Fibroblast of skin of scalp (primary cell): ENCODE data around the gene ARHGEF7.

Source experiments
- DNase-seq: peaks from one replicate; pipeline ENCODE4 v3.0.0-alpha.2; 2013

Gene ARHGEF7

DNA sequence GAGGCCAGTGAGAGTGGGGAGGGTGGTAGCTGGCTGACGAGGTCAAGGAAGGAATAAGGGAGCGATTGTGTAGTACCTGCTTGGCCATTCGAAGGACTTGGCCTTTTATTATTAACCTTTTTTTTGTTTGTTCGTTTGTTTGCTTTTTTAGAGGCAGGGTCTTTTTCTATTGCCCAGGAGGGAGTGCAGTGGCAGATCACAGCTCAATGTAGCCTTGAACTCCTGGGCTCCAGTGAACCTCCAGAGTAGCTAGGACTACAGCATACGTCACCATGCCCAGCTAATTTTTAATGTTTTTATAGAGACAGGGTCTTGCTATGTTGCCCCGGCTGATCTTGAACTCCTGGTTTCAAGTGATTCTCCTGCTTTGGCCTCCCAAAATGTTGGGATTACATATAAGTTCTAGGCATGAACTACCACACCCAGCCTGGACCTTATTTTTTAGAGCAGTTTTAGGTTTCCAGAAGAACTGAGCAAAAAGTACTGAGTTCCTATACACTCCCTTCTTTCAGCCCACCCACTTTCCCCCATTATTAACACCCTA lies 25.5 kb downstream of the ARHGEF7 start:
- no peak for DNase-seq

DNA sequence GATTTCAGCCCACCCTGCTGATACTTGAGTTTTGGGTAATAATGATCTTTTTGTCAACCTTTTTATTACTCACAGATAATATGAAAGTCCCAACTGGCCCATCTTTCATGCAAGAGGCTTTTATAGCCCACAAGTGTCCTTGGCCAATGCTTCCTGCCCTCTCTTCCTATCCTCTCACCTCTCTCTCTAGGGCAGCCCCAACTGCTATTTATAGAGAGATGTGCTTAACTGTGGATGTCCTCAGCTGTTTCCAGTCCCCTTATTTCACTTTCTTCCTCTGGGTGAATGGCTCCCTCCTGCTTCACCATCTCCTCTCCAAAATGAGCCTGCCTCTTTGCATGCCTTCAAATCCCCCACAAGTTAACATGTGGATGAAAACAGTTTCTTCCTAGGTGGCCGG lies 27.4 kb downstream of the ARHGEF7 start:
- DNase-seq, result no peak

DNA sequence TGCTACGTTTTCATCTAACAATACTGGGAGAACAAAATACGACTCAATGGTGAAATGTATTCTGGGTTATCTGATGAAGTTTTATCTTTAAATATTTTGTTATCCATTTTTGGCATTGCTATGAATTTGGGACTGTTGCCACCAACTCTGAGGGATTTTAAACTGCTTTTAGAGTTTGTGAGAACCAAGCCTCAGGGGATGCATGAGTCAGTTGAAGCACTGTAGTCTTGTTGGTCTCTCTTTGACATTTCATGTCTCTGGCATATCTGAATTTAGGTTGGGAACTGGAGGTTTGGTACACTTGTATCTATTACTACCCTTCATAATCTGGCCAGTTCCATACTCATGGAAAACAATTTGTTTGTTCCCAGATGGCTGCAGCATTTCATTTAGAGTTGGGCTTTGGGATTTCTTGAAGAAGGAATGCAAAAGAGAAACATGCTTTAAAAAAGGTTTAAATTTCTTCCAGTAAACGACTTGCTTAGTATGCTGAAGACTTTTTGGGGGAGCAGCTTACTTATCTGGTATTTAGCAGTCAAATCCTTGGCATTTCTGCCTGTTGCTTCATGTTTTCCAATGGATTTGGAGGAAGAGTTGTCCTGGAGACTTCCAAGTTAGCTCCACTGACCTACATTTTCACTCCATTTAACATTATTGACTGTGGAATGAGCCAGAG lies 28.9 kb downstream of the ARHGEF7 start:
- DNase-seq, result peak; percentile 72

DNA sequence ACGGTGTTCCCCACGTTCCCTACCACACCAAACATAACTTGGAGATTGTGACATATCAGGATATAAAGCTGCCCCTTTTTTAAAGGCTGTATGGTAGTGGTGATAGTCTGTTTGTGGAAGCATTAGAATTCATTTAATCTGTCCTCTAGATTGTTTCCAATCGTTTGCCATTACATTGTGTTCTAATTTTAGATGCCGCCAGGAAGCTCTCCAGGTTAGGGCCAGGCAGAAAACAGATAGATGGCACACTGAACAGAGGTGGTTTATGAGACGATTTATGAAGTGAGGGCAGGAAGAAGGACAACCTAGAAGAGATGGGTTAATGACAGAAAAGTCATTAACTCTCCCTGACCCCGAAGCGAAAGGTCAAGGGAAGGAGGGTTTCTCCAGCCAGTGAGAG lies 30.0 kb downstream of the ARHGEF7 start:
- no peak for DNase-seq

DNA sequence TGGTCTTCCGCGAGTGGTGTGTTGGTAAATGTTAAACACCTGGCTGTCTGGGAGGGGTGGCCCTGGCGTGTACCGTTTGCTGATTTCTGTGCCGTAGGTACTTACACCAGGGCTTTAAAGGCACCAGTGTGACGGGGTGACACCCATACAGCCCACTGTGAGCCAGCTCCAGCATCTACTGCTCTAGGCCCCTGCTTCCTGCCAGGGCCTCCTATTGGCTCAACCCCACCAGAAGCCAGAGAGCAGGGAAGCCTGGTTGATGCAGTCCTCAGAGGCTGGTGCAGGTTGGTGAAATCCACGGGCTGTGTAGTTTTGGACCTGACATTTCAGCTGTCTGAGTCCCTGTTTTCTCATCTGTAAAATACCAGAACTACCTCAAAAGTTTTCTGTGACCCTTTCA lies 30.4 kb downstream of the ARHGEF7 start:
- DNase-seq, result no peak

DNA sequence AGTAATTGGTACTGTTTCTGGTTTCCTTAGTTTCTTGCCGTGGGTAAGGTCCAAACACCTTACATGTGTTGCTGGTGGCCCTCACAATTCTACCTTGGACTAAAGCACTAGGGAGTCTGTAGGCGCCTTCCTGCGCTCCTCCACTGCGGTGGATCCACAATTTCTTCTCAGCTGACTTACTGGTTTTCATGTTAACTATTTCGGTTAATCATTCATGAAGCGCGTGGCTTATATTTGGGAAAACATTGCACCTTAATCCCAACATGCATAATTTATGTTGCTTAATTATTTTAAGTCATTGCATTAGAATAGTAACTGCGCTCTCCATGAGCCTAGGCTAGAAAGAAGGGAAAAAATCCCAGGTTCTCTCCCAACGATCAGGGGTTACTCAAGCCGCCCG lies 37.7 kb downstream of the ARHGEF7 start:
- no peak for DNase-seq

DNA sequence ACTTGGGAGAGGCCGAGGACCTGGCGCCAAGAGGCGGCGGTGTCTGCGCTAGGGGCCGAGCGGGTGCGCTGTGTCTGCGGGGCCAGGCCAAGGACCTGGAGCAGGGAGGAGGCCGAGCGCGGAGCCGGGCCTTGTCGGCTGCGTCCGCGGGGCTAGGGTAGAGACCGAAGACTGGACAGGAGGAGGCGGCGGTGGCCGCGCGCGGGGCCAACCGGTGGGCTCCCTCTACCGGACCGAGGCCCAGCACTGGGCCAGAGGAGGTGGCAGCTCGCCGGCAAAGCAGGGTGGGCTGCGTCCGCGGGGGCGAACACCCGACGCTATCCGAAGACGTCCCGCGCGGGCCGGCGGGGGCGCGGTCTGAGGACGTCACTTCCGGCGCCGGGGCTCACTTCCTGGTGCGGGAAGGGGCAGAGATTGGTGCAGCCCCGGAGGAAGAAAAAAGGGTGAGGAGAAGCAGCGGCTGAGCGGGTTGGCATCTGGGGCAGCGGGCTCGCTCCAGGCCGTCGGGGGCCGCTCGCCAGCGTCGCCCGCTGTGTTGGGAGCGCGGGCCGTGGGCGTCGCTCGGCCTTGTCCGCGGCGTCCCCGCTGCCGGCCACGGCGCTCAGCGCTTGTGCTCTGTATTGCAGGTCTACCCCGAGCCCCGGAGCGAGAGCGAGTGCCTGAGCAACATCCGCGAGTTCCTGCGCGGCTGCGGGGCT lies 38.3 kb downstream of the ARHGEF7 start:
- peak; percentile 93 for DNase-seq

DNA sequence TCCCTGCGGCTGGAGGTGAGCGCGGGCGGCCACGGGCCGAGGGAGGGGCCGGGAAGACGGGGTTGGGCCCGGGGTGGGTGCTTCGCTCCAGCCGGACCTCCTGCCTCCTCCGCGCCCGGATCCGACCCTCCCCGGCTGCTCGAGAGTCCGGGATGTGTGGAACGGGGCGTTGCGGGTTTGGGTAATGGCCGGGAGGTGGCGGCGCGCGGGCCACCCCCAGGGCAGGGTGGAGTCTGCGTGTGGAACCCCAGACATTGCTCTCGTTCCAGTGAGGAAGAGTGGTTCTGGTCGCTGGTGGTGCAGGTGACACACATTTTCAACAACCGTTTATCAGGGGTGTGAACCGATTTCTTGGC lies 38.8 kb downstream of the ARHGEF7 start:
- DNase-seq, result peak; percentile 44

DNA sequence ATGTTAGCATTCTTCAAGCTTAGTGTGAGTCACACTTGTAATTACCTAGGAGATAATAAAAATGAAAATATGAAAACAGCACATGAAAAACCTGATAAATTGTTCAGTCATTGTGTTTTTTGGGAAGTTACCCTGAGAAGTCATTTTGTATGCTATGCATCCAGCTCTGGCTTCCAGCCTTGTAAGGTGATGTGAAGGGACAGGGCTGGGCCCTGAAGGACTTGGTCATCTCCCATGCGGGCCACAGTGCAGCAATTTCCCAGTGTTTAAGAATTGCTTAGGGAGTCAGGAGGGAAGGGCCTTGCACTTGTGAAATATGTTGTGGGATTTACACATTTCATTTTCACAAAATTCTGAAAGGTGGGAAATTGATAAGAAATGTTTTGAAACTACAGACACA lies 41.3 kb downstream of the ARHGEF7 start:
- DNase-seq, result no peak

DNA sequence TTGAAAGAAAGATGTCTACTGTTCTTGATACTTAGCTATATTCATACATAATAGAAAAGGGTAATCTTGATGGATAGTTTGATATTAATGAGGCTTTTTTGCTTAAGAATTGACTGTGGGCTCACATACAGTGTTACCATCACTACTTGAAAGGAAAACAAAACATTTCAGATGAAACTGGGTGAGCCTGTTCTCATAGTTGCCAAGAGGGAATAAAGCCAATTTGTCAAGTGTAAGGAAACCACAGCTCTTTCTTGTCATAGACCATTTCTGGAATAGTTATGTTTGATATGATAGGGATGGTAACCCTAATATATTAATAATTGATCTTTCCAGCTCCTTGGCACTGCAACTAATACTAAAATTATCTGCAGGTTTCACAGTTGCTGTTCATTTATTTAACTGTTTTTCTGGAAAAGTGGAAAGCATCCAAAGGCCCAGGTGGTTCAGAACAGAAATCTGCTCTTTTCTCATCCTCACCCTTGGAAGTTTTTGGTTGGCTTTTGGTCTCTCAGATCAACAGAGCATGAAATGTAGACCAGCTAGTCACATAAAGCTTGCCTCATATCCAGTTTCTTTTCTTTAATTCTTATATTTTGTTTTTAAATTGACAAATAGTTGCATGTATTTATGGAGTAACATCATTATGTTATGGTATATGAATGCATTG lies 43.2 kb downstream of the ARHGEF7 start:
- no peak for DNase-seq

DNA sequence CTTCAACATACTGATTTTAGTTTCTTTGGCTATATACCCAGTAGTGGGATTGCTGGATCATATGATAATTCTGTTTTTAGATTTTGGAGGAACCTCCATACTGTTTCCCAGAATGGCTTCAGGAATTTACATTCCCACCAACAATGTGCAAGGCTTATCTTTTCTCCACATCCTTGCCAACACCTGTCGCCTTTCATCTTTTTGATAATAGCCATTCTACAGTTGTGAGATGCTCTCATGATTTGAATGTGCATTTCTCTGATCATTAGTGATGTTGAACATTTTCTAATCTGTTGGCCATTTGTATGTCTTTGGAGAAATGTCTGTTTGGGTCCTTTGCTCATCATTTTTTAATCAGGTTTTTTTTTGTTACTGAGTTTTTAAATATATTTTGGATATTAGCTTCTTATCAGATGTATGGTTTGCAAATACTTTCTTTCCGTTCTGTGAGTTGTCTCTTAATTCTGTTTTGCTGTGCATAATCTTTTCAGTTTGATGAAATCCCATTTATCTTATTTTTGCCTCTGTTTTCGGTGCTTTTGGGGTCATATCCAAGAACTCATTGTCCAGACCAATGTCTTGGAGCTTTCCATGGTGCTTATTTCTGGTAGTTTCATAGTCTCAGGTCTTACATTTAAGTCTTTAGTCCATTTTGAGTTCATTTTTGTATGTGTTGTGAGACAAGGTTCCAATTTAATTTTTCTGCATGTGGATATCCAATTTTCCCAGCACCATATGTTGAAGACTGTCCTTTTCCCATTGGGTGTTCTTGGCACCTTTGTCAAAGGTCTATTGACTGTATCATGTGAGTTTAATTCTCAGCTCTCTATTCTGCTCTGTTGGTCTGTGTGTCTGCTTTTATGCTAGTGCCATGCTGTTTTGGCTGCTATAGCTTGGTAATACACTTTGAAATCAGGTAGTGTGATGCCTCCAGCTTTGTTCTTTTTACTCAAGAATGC lies 44.5 kb downstream of the ARHGEF7 start:
- DNase-seq, result no peak

DNA sequence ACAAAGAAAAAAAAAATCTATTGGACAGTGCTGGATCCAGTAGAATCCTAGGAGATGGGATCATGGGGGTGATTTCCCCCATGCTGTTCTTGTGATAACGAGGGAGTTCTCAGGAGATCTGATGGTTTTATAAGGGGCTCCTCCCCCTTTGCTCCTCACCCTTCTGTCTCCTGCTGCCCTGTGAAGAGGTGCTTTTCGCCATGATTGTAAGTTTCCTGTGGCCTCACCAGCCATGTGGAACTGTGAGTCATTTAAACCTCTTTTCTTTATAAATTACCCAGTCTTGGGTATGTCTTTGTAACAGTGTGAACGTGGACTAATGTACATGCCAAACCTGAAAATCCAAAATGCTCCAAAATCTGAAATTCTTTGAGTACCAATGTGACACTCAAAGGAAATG lies 45.5 kb downstream of the ARHGEF7 start:
- DNase-seq, result no peak

DNA sequence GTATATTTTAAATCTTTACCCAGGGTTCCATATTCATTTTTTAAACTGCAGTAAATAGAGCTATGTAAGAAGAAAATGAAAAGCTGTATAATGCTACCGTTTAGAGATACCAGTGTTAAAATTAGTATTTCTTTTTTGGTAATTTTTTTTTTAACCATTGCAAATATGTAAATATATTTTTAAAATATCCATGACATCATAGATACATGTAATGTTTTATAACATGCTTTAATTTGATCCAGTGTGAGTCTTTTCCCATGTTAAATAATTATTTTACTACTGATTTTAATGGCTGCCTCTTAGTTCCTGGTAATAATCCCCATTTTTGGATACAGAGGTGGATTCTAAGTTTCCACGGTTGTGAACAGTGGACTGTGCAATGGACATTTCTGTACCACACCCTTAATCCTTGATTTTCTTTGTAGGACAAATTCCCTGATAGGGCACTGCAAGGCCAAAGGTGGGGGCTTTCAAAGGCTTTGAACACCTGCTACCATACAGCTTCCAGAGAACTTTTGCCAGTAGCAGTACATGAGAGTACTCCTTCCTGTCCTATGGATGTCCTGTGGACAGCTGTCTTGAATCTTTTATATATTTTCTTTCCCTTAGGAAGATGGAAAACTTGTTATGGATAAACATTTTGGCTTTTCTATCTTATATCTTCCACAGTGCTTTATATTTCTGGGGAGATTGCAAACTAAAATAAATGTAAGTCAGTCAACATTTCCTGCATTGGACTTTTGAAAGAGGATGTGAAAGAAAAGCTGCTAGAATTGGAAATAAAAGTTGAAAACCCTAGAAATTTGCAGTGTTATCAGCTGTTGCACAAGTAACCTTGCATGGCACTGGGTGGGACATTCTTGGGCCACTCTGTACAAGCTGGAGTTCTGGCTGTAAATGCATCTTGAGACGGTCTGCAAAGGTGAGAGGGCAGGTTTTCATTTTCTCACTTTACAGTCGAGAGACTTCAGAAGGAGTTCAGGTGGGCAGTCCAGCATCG lies 46.8 kb downstream of the ARHGEF7 start:
- DNase-seq, result no peak

DNA sequence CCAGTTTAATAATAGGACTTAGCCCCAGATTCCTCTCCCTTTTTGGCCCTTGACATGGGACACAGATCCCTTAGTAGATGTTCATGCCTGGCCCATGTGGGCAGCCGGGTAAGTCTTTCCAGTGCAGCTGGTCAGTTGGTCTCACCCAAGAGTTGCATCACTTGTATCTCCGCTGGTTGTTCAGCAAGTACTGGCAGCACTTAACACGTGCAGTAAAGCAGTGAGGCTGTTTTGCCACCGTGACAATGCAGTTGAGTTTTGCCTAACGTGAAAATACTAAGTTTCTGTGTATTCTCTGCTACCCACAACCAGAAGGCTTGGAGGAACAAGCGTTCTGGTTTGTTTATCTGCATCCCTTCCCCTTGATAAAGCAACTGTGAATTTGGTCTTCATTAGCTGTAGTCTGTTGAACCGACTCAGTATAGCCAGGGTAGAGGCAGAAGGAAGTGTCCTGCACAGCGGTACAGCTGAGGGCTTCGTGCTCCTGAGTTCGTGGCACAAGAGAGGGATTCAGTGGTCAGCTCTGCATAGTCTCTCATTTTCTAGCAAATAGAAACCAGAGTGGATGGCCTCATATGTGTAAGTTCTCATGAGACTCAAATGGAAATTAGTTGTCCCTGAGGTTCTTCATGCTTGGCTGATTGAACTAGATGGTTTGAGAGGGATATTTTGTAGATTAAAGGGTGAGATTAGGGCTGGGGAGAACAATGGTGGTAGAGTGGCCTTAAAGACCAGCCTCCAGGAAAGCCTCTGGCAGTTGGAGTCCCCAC lies 50.3 kb downstream of the ARHGEF7 start:
- DNase-seq, result no peak

DNA sequence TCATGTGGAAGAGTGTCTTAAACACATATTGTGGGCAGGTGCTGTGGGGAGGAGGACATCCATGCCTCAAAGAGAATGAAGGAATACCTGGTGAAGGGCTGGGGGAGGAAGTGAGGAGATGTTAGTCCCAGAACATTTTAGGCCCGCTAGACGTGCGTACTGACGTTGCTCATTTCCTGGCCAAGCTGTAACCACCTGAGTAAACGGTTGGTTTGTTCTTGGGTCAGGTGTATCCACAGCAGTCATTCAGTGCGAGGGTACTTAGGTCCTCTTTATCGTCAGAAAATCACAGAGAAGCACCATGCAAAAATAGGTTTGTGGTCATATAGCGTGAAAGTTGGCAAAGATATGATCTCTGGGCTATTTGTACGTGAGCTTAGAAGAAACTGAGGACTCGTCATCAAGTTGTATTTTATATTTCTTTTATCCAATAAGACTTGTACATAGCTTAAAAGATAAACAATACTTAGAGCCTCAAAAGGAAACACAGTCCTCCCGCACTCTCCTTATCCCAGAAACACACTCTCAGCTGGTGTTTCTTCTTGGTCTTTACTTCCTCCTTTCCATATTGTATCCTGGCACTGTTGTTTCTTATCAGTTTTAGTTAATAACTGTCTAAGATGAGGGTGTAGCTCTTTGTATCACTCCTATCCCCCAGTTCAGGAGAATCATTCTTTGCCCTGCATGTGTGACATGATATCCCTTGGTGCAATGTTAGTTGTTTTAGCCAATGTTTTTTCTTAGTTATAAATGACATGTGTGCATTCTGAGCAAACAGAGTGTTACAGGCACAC lies 52.0 kb downstream of the ARHGEF7 start:
- DNase-seq, result no peak

DNA sequence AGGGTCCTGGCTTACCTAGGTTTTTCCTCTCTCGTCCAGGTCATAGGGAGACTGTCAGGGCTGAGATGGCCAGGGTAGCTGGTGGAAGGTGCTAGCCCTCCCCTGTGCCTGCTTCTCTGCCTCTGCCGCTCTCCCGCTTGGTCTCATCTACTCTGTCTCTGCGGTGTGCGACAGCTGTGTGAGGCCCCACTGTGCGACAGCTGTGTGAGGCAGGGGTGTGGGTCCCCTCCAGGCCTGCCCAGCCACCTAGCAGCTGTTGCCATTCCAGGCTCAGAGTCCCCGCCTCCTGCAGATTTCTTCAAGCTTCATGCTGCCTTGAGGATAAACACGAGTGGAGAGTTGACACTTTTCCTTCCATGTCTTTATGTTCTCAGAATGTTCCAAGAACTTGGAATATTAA lies 53.0 kb downstream of the ARHGEF7 start:
- no peak for DNase-seq

DNA sequence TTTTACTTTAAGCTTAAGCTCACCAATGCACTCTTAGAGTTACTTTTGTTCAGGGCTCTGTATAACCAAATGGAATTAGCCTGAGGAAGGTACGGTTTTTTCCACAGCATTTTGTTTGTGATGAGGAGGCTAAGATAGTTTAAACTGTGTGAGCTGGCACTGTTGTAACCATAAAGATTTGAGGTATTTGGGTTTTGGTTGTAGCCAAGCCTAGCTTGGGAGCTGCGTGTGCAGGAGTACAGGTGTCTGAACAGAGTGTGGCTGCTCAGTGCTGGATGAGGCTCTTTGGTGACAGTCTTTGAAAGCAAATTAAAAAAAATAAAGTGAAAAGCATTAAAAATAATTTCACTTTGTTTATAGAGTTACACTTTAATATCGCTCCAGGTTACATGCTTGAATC lies 56.0 kb downstream of the ARHGEF7 start:
- DNase-seq, result no peak

DNA sequence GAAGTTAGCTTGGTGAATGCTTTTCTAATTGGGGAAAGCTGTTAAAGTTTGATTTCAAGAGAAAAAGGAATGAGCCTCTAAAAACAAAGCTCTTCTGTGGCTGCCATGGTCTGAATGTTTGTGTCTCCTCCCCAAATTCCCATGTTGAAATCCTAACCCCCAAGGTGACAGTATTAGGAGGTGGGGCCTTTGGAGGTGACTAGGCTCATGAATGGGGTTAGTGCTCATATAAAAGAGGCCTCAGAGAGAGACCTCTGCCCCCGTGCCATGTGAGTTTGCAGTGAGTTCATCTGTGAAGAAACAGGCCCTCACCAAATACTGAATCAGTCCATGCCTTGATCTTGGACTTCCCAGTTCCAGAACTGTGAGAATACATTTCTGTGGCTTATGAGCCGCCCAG lies 56.5 kb downstream of the ARHGEF7 start:
- DNase-seq, result no peak

DNA sequence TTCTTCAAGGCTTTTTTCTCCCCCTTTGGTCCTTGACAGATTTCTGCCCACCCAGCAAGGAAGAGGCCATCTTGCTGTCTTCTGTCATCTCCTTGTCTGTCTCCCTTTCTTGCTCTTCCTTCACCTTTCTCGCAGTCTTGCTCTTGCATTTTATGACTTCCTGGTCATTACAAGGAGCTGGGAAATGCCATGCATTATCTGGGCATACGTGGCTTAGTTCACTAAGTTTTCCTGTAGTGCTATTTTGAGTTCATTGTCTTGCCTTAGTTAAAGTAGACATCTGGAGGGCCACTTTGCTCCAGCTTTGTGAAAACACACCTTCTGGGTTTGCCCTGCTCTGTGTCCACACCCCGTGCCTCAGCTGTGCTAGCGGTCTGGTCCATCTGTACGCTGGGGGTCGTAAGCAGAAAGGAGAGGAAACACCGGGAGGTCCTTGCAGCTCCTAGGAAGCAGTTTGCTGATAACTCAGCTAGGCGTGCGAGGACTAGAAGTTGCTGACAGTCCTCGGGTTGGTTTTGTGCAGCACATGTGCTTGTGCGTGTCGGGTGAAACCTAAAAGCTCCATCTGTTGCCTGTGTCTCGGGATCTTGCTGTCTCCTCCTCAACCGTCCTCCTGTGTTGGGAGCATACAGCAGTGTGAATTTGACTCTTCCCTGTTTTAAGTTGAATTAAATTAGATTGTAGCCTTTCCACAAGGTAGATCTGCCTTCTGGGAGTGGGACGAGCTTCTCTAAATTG lies 59.4 kb downstream of the ARHGEF7 start:
- no peak for DNase-seq
